H1 (cell line): ENCODE data around the gene BLTP2. TPM values are rescaled to one million over a fixed set of nuclear protein-coding genes. Genes with fewer than 3 reads are reported as not detected.

Experiments used
- CBX5 ChIP-seq: fragments of 300-800, 300-1000 bp; sonication (generic); IDR thresholded peaks from 2 replicates; pipeline ENCODE4 v1.7.1; 2016; ENCODE audit warnings: antibody characterized with exemption, low read length, low read depth
- SAP30 ChIP-seq: fragments of 300-600 bp; sonication (generic); IDR thresholded peaks from 2 replicates; pipeline ENCODE4 v1.7.1; 2012; ENCODE audit warnings: low read length, moderate library complexity, mild to moderate bottlenecking, inconsistent platforms; ENCODE audit not compliant: insufficient read depth, insufficient replicate concordance
- USF2 ChIP-seq: IDR thresholded peaks from 2 replicates; pipeline ENCODE4 v1.6.1; 2011; ENCODE audit warnings: low read length, improper control_type of control experiment
- polyA plus RNA-seq, 7 experiments: library from polyadenylated mRNA; depleted of rRNA in 3 of 7; stranded (reverse) in 5 of 7; unstranded in 2 of 7; fragments of >200 nt in 5 of 7; fragments of 200-250 nt in 2 of 7; gene quantifications; 1 replicate in 5 of 7; 2 replicates in 1 of 7; 4 replicates in 1 of 7; pipeline versions ENCODE4 v1.2.1 to v1.2.3, GENCODE V29; 2011 to 2013; ENCODE audit warnings: missing spikeins in 2 of 7, mixed read lengths in 2 of 7
- total RNA-seq: library from RNA; stranded (reverse); fragmentation: NEBNext Ultra II Directional; extraction: Animal tissue kit (Norgen Biotek cat#: 25700); gene quantifications from 2 replicates; pipeline ENCODE4 v1.2.1, GENCODE V29; 2021

Gene BLTP2
- total and polyA plus RNA-seq, 2 of the 8 experiments (the other 6 are each of a cell fraction or from before 2014, with no cell fraction given), result 80.9 to 140 TPM

GRCh38 chr17:28612531-28612930 is 32.4 kb downstream of the BLTP2 start (continued):
- no peak for TF ChIP-seq CBX5
- TF ChIP-seq USF2, result no peak
- TF ChIP-seq SAP30, result no peak
